ENCODE measurements around the gene TTC7B.

TTC7B gene

DNA sequence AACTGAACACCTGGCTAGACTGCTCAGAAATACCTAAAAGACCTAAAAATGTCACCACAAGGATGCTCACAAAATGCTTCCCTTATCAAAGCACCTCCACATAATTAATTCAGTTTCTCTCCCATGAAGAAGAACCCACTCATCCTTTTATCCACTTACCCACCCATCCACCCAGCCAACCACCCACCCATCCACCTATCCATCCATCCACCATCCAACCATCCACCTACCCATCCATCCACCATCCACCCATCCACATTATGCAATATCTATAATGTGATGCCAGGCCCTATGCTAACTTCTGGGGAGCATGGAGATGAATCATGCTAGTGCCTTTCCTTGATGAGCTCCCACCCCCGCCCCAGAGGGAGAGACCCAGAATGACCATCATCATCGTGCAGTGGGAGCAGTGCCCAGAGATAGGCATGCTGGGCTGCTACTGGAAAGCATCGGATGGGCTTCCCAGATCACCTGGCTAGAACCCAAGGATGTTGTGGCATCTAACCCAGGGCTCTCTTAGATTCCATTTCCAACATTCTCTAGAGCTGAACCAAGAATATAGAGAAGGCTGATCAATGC is 166.6 kb downstream of the TTC7B start:
- TF ChIP-seq CEBPB (IDR thresholded peaks at IDR 0.05) (no peak), EP300 (IDR thresholded peaks at IDR 0.05; ENCODE audit: borderline replicate concordance) (no peak), RAD21 (IDR thresholded peaks at IDR 0.05; ENCODE audit: low read depth) (no peak), FOXM1 (IDR thresholded peaks at IDR 0.05; ENCODE audit: borderline replicate concordance, low read depth) (no peak), CREB1 (IDR thresholded peaks at IDR 0.05; ENCODE audit: low read depth) (no peak), TAF1 (IDR thresholded peaks at IDR 0.05; ENCODE audit: low read depth) (no peak), NFIC (IDR thresholded peaks at IDR 0.05) (no peak), ZBTB7A (IDR thresholded peaks at IDR 0.05; ENCODE audit: low read depth) (no peak)
- TF ChIP-seq, protein P1, sequence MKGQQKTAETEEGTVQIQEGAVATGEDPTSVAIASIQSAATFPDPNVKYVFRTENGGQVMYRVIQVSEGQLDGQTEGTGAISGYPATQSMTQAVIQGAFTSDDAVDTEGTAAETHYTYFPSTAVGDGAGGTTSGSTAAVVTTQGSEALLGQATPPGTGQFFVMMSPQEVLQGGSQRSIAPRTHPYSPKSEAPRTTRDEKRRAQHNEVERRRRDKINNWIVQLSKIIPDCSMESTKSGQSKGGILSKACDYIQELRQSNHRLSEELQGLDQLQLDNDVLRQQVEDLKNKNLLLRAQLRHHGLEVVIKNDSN (IDR thresholded peaks at IDR 0.05) = no peak
- TF ChIP-seq, protein P2, sequence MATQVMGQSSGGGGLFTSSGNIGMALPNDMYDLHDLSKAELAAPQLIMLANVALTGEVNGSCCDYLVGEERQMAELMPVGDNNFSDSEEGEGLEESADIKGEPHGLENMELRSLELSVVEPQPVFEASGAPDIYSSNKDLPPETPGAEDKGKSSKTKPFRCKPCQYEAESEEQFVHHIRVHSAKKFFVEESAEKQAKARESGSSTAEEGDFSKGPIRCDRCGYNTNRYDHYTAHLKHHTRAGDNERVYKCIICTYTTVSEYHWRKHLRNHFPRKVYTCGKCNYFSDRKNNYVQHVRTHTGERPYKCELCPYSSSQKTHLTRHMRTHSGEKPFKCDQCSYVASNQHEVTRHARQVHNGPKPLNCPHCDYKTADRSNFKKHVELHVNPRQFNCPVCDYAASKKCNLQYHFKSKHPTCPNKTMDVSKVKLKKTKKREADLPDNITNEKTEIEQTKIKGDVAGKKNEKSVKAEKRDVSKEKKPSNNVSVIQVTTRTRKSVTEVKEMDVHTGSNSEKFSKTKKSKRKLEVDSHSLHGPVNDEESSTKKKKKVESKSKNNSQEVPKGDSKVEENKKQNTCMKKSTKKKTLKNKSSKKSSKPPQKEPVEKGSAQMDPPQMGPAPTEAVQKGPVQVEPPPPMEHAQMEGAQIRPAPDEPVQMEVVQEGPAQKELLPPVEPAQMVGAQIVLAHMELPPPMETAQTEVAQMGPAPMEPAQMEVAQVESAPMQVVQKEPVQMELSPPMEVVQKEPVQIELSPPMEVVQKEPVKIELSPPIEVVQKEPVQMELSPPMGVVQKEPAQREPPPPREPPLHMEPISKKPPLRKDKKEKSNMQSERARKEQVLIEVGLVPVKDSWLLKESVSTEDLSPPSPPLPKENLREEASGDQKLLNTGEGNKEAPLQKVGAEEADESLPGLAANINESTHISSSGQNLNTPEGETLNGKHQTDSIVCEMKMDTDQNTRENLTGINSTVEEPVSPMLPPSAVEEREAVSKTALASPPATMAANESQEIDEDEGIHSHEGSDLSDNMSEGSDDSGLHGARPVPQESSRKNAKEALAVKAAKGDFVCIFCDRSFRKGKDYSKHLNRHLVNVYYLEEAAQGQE (IDR thresholded peaks at IDR 0.05; ENCODE audit: low read depth) = no peak
- TF ChIP-seq, protein P3, sequence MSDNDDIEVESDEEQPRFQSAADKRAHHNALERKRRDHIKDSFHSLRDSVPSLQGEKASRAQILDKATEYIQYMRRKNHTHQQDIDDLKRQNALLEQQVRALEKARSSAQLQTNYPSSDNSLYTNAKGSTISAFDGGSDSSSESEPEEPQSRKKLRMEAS (IDR thresholded peaks at IDR 0.05) = no peak

DNA sequence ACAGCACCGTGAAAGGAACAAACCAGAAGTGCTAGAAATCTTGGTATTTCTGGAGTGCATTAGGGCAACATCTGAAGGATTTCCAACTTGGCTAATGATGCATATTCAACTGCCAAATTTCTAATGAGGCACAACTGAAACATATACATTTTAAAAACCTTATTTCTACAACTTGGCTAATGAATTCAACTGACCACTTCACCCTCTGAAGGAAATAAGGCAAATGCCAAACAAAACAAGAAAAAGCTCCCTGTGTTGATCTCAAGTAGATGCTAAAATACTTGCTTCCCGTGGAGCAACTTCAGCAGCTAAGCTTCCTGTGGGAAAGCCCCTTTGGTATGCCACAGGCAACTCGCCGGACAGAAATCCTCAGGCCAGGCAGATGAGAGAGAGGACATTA is 167.1 kb downstream of the TTC7B start:
- TF ChIP-seq, protein P2 (IDR thresholded peaks at IDR 0.05; ENCODE audit: low read depth) = no peak
- TF ChIP-seq CREB1 (IDR thresholded peaks at IDR 0.05; ENCODE audit: low read depth) (no peak), TEAD4 (IDR thresholded peaks at IDR 0.05) (0 out of 2 replicates have a peak, but pooled peaks have one; percentile 29), EGR1 (IDR thresholded peaks at IDR 0.05) (no peak), NFIC (IDR thresholded peaks at IDR 0.05) (peak; percentile 52), FOXM1 (IDR thresholded peaks at IDR 0.05; ENCODE audit: borderline replicate concordance, low read depth) (no peak), ZBTB7A (IDR thresholded peaks at IDR 0.05; ENCODE audit: low read depth) (no peak), EP300 (IDR thresholded peaks at IDR 0.05; ENCODE audit: borderline replicate concordance) (peak; percentile 44; the same call in 1 of the 2 replicates)
- TF ChIP-seq, protein P3 (IDR thresholded peaks at IDR 0.05) = no peak

DNA sequence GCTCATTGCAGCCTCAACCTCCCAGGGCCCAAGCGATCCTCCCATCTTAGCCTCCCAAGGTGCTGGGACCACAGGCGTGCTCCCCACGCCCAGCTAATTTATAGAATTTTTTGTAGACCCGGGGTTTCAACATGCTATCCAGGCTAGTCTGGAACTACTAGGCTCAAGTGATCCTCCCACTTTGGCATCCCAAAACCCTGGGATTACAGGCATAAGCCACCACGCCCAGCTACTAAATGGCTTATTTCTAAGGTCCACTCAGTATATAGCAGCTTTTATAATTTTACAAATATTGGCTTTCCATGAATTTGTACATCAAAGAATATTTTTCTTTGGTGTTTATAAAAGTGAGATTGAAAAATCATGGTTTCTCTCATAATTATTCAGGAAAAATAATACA is 167.8 kb downstream of the TTC7B start:
- TF ChIP-seq NFIC (IDR thresholded peaks at IDR 0.05) (no peak), CEBPB (IDR thresholded peaks at IDR 0.05) (no peak), ZBTB7A (IDR thresholded peaks at IDR 0.05; ENCODE audit: low read depth) (no peak), TEAD4 (IDR thresholded peaks at IDR 0.05) (no peak), EP300 (IDR thresholded peaks at IDR 0.05; ENCODE audit: borderline replicate concordance) (no peak)
- TF ChIP-seq, protein P3 (IDR thresholded peaks at IDR 0.05) = no peak

DNA sequence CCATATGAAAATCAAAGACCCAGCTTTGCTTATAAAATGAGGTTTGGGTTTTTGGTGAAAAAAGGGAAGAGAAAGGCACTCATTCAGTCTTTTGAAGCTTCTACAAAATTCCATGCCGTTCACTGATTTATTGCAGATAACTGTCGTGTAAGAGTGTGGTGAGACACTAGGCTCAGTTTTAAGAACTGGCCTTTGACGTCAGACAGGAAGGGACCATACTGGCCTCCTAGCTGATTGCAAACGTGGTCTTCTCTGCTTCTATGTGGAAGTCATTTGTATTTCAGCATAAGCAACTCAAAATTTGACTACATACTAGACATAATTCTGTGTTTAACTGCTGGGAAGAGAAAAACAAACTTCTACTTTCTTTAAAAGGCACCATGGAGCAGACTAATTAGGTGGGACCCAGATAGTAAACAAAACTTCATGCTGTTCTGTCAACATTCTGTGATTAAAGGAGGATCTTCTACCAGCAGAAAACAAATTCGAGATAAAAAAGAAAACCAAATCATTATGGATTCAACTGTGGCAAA is 168.7 kb downstream of the TTC7B start:
- TF ChIP-seq CREB1 (IDR thresholded peaks at IDR 0.05; ENCODE audit: low read depth) (no peak), ZBTB7A (IDR thresholded peaks at IDR 0.05; ENCODE audit: low read depth) (no peak), RAD21 (IDR thresholded peaks at IDR 0.05; ENCODE audit: low read depth) (no peak), EP300 (IDR thresholded peaks at IDR 0.05; ENCODE audit: borderline replicate concordance) (no peak), YY1 (IDR thresholded peaks at IDR 0.05; ENCODE audit: low read depth) (no peak), EGR1 (IDR thresholded peaks at IDR 0.05) (no peak), FOXM1 (IDR thresholded peaks at IDR 0.05; ENCODE audit: borderline replicate concordance, low read depth) (no peak), TCF12 (IDR thresholded peaks at IDR 0.05; ENCODE audit: low read depth) (no peak)
- TF ChIP-seq, protein P2 (IDR thresholded peaks at IDR 0.05; ENCODE audit: low read depth) = no peak
- TF ChIP-seq, protein P3 (IDR thresholded peaks at IDR 0.05) = no peak
